Stimulated activated CD8-positive, alpha-beta memory T cell treated with anti-CD3 and anti-CD28 coated beads, Interleukin-2, amount 100 ng/mL, for 48 hours (primary cell): ENCODE results near the gene GFOD1.
A peak's percentile ranks its signal among the peaks of the same experiment; 100 is the strongest.
"Not testable (repeated sequence)": the region's sequence is repeated elsewhere in the genome, so short reads cannot be mapped to it uniquely, and the experiment has no call there.

ENCODE experiments used
- DNase-seq, 2 donors: peaks; one replicate each; pipeline ENCODE4 v3.0.0-alpha.2; 2020; ENCODE audit warnings: low read depth in 2 of 2

The GFOD1 gene

DNA sequence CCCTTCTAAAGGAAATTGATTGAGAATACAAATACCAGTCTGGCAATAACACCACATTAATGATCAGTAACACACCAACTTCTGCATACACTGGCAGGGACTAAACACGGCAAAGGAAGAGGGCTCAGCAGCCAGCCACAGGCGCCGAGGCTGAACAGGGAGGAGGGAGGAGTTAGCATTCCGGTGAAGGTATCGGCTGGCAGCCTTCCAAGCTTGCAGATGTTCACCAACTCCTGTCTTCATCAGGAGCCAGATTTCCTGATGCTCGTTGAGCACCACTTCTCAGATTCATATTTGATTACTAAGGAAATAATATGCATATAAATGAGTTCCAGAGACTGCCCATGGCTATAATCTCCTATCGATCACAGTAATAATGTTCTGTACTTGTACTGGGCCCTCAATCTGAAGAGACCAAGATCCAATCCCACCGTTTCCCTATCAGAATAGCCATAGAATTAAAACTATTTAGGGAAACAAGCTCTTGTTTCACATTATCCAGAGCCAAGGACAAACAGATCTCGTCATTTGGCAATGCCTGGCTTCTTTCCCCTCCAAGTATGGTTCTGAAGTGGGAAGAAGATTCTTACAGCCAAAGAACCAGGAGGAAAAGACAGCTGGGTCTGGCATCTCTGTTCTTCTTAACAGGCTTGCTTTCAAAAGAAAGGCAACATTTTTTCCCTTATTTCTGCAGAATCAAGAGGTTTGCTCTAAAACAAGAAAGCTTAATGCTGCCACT, 42.2 kb downstream of the GFOD1 start:
- no peak for DNase-seq

DNA sequence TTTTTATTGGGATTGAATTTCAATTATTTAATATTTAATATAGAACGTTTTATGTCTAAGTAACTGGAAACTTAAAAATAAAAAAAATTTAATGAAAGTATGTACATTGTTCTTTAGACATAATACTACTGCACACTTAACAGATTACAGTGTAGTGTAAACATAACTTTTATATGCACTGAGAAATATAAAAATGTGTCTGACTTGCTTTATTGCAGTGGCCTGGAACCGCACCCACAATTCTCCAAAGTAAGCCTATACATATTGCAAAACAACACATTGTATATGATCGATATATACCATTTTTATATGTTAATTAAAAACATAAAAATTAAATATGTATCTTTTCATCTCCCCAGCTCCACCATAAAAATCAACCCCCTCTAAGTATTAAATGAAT, 42.8 kb downstream of the GFOD1 start:
- no peak for DNase-seq

DNA sequence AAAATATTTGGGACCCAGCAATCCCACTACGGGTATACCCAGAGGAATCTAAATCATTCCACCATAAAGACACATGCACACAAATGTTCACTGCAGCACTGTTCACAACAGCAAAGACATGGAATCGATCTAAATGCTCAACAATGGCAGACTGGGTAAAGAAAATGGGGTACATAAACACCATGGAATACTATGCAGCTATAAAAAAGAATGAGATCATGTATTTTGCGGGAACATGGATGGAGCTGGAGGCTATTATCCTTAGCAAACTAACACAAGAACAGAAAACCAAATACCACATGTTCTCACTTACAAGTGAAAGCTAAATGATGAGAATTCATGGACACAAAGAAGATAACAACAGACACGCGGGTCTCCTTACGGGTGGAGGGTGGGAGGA, 43.4 kb downstream of the GFOD1 start:
- DNase-seq, result not testable (repeated sequence)

DNA sequence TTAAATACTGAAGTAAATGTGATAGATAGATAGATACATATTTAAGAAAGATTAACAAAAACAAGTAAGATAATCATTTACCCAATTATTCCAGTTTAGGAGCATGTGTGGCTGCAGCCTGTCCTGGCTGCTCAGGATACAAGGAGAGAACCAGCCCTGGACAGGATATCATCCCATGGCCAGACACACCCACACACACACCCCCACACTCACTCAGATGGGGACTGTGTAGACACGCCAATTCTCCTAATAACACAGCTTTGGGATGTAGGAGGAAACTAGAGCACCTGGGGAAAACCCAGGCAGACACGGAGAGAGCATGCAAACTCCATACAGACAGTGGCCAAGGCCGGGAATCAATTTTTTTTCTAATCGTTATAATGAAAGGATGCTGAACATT, 45.6 kb downstream of the GFOD1 start:
- no peak for DNase-seq

- no peak for DNase-seq
These were observed 47.8 kb downstream of the GFOD1 start for GRCh38 chr6:13439644-13440043.

DNA sequence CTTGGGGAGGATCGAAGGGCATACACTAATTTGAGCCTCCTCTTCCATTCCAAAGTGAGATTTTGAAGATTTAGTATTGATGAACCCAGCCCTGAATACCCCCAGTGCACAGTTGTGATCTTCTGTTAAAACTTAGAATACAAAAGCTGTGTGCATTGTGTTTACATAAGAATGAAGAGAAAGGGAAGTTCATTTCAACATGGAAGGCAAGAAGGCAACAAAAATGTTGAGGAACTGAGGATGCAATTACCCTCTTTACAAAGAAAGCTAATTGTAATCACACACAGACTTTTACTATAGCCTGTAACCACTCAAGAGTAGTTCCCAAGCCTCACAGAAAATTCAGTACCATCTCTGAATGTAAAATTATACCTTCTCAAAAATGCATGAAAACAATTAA, 49.3 kb downstream of the GFOD1 start:
- DNase-seq, result no peak

DNA sequence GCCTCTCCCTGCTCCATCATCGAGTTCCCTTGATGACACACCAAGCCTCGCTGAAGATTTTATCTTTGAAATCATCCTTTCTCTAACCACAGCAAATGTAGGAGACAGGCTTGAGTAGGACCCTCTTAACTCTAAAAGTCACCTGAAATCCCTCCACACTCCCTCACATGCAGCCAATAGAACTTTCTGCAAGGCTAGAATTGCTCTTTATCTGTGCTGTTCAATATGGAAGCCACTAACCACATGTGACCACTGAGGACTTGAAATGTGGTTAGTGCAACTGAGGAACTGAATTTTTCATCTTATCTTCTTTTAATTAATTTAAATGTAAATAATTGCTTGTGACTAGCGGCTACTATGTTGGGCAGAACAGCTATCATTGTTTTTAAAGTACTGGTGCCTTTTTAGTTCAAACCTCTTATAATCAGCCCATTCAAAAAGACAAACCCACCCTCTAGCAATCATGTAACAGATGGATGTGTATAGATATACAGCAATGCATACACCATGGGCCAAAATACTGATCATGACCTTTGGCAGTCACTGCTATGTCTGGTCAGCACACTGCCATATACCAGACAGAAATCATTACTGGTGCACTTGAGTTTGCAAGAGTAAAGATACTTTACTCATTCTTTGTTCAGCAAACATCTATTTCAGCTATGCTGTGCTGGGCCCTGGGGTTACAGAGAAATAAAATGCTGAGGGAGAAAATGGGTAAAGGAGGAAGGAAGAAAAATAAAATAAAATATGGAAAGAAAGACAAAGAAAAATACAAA, 50.0 kb downstream of the GFOD1 start:
- DNase-seq, result no peak

- no peak for DNase-seq
These were observed 50.8 kb downstream of the GFOD1 start for GRCh38 chr6:13436399-13437217.

GRCh38 chr6:13435477-13436246, 51.7 kb downstream of the GFOD1 start:
- no peak for DNase-seq

- no peak for DNase-seq
These were observed 52.6 kb downstream of the GFOD1 start for GRCh38 chr6:13434777-13435176.

DNA sequence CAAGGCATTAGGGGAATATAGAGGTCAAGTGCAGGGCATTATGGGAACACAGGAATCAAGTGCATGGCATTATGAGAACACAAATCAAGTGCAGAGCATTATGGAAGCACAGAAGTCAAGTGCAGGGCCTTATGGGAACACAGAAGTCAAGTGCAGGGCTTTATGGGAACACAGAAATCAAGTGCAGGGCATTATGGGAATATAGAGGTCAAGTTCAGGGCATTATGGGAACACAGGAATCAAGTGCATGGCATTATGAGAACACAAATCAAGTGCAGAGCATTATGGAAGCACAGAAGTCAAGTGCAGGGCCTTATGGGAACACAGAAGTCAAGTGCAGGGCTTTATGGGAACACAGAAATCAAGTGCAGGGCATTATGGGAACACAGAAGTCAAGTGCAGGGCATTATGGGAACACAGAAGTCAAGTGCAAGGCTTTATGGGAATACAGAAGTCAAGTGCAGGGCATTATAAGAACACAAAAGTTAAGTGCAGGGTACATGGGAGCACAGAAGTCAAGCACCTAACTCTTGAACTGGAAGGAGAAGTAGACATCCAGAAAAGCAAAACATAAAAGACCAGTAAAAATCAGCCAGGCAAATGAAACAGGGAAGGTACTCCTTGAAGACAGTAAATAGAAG, 53.1 kb downstream of the GFOD1 start:
- not testable (repeated sequence) for DNase-seq

GRCh38 chr6:13433709-13434121, 53.7 kb downstream of the GFOD1 start:
- DNase-seq, result no peak

DNA sequence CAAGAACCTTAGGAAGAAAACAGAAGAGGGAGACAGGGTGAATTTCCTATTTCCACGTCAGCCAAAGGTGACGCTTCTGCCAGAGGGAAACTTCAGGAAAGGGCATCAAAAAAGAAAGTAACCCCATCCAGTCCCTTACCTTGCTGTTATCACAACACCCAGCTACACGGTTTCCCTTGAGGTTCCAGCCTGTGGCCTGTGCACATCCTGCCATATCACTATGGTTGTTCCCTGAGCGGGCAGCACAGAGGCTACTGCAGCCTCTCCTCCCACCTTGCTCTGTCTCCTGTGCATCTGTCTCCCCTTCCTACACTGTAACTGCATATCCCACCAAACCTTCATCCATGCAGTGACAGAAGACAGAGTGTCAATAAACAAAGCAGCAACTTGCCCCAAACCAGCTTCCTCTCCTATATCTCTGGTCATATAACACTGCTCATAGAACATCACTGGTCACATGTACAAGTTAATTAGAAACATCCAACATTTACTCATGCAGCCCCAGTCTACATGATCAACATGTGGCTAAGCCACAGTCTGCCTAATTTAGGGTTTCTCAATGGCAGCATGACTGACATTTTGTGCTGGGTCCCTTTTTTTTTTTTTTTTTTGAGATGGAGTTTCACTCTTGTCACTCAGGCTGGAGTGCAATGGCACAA, 54.7 kb downstream of the GFOD1 start:
- no peak for DNase-seq

DNA sequence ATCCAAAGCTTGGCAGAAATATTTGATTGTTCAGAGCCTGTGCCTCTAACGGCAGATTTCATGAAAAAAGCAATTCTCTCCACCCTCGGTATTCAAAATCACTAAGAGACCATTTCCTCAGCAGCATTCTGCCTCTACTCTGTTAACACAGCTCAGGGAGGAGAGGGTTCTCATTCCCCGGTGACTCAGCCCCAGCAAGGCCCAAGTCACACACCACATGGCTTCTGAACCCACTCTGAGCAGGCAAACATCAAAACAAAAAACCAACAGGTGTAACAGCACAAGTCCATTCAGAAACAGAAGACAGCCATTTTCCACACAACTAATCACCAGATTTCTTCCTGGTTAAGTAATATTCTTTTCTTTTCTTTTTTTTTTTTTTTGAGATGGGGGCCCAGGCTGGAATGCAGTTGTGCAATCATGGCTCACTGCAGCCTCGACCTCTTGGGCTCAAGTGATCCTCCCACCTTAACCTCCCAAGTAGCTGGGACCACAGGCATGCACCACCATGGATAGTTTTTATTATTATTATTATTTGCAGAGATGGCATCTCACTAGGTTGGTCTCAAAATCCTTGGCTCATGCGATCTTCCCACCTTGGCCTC, 55.4 kb downstream of the GFOD1 start:
- no peak for DNase-seq

GRCh38 chr6:13431059-13431656, 56.2 kb downstream of the GFOD1 start:
- DNase-seq, result no peak

- no peak for DNase-seq
These were observed 58.0 kb downstream of the GFOD1 start for GRCh38 chr6:13429406-13429753.

GRCh38 chr6:13428583-13429405, 58.6 kb downstream of the GFOD1 start:
- no peak for DNase-seq

DNA sequence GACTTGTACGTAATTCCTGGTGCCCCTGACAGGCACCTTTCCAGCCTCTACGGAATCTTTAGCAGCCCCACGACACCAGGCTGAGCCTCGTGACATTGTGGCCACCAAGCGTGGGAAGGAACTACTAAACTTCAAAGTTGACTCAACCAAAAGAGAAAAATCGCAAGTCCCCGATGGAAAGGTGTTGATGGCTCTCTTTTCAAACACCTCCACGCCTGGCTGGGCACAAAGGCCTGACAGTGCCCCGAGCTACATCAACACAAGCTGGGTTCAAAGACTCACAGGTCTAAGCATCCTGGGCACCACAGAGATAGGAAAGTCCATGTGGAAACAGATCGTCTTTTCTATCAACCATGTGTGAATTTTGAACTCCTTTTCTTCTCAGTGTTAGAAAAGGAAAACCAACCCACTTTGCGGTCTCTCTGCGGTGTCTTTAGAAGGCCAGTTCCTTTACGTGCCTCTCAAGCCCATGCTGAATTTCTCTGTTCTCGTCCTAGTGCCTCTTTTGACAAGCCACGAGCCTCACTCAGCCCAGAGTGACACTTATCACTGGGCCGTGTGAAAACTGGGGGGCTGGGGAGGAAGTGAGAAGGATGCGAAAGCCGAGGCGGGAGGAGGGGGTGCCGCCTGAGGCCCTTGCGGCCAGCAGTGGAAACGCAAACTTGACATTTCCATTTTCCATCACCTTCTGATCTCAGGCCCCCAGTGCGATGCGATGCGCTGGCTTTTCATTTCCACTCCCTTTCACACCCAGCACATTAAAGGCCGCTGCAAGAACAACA, 59.4 kb downstream of the GFOD1 start:
- DNase-seq, result peak; percentile 73 to 74
